WERI-Rb-1 (cell line): Measurements from ENCODE around the gene HIVEP2.
"Not testable (repeated sequence)": the region's sequence is repeated elsewhere in the genome, so short reads cannot be mapped to it uniquely, and the experiment has no call there.

Source experiments
- DNase-seq: peaks from one replicate; pipeline ENCODE4 v3.0.0-alpha.2; 2020
- H3K27ac ChIP-seq: fragments of 250-450 bp; sonication (Bioruptor Pico); 2 replicates; pipeline ENCODE4 v1.5.1; 2020; ENCODE audit warnings: mild to moderate bottlenecking, moderate library complexity
- H3K27me3 ChIP-seq: fragments of 250-450 bp; sonication (Bioruptor Pico); 2 replicates; pipeline ENCODE4 v1.5.1; 2021; ENCODE audit warnings: mild to moderate bottlenecking, low read depth, moderate library complexity; ENCODE audit not compliant: insufficient read depth, severe bottlenecking
- H3K36me3 ChIP-seq: fragments of 250-450 bp; sonication (Bioruptor Pico); 2 replicates; pipeline ENCODE4 v1.5.1; 2020; ENCODE audit warnings: mild to moderate bottlenecking, moderate library complexity
- H3K4me3 ChIP-seq: 2 replicates; pipeline ENCODE4 v1.5.1; 2011; ENCODE audit warnings: low read depth, mild to moderate bottlenecking, control low read depth, low read length
- H3K9me3 ChIP-seq: fragments of 250-450 bp; sonication (Bioruptor Pico); 2 replicates; pipeline ENCODE4 v1.5.1; 2021; ENCODE audit warnings: mild to moderate bottlenecking, moderate library complexity; ENCODE audit not compliant: severe bottlenecking
- CTCF ChIP-seq: IDR thresholded peaks from 2 replicates; pipeline ENCODE4 v1.5.1; 2011; ENCODE audit warnings: low read depth, mild to moderate bottlenecking, control low read depth, inconsistent platforms, low read length

HIVEP2 gene

GRCh38 chr6:142975365-142975764 lies 30.4 kb upstream of the HIVEP2 start:
- no peak for TF ChIP-seq CTCF

GRCh38 chr6:142970941-142971340 lies 26.0 kb upstream of the HIVEP2 start:
- DNase-seq = not testable (repeated sequence)

More at GRCh38 chr6:142975365-142975764, 30.4 kb upstream of the HIVEP2 start:
- Histone ChIP-seq H3K27me3 (no peaks in the 10 kb centered on the region), H3K36me3 (no peaks in the 10 kb centered on the region), H3K27ac (no peak overlapping the region), H3K4me3 (no peak overlapping the region), H3K9me3 (no peaks in the 10 kb centered on the region)
- DNase-seq = no peak

GRCh38 chr6:142968601-142969000 lies 23.6 kb upstream of the HIVEP2 start:
- no peak for DNase-seq
- no peak overlapping the region for H3K4me3 ChIP-seq
- no peaks in the 10 kb centered on the region for H3K27me3 ChIP-seq
- H3K36me3 ChIP-seq = no peaks in the 10 kb centered on the region
- no peaks in the 10 kb centered on the region for H3K9me3 ChIP-seq
- no peak overlapping the region for H3K27ac ChIP-seq
- no peak for TF ChIP-seq CTCF

More at GRCh38 chr6:142970941-142971340, 26.0 kb upstream of the HIVEP2 start:
- not testable (repeated sequence) for H3K9me3 ChIP-seq, H3K27ac ChIP-seq, H3K4me3 ChIP-seq, H3K27me3 ChIP-seq, H3K36me3 ChIP-seq

- no peak for DNase-seq
- H3K27ac ChIP-seq = no peak overlapping the region
- no peaks in the 10 kb centered on the region for H3K27me3 ChIP-seq
- no peak overlapping the region for H3K4me3 ChIP-seq
- TF ChIP-seq CTCF = no peak
- H3K36me3 ChIP-seq = no peaks in the 10 kb centered on the region
- no peaks in the 10 kb centered on the region for H3K9me3 ChIP-seq
Measured at GRCh38 chr6:142966294-142966693, 21.3 kb upstream of the HIVEP2 start.

GRCh38 chr6:142965164-142965563 lies 20.2 kb upstream of the HIVEP2 start:
- Histone ChIP-seq H3K4me3 (no peak overlapping the region), H3K27me3 (no peaks in the 10 kb centered on the region), H3K9me3 (no peaks in the 10 kb centered on the region), H3K27ac (no peak overlapping the region), H3K36me3 (no peaks in the 10 kb centered on the region)
- TF ChIP-seq CTCF = no peak
- no peak for DNase-seq

- no peak for TF ChIP-seq CTCF
- no peak for DNase-seq
- H3K27me3 ChIP-seq = no peaks in the 10 kb centered on the region
Measured at GRCh38 chr6:142960098-142960497, 15.1 kb upstream of the HIVEP2 start.

More at GRCh38 chr6:142960098-142960497, 15.1 kb upstream of the HIVEP2 start:
- Histone ChIP-seq H3K36me3 (no peaks in the 10 kb centered on the region), H3K27ac (no peak overlapping the region), H3K4me3 (no peak overlapping the region), H3K9me3 (no peaks in the 10 kb centered on the region)
